SH-SY5Y (cell line): Measurements from ENCODE around the gene PCK1.

ENCODE experiments used
- GATA2 ChIP-seq: IDR thresholded peaks from 2 replicates; pipeline ENCODE4 v1.6.1; 2011; ENCODE audit warnings: mild to moderate bottlenecking, low read depth, low read length
- GATA3 ChIP-seq: IDR thresholded peaks from 2 replicates; pipeline ENCODE4 v1.6.1; 2011; ENCODE audit warnings: low read depth, mild to moderate bottlenecking, low read length, moderate library complexity

DNA sequence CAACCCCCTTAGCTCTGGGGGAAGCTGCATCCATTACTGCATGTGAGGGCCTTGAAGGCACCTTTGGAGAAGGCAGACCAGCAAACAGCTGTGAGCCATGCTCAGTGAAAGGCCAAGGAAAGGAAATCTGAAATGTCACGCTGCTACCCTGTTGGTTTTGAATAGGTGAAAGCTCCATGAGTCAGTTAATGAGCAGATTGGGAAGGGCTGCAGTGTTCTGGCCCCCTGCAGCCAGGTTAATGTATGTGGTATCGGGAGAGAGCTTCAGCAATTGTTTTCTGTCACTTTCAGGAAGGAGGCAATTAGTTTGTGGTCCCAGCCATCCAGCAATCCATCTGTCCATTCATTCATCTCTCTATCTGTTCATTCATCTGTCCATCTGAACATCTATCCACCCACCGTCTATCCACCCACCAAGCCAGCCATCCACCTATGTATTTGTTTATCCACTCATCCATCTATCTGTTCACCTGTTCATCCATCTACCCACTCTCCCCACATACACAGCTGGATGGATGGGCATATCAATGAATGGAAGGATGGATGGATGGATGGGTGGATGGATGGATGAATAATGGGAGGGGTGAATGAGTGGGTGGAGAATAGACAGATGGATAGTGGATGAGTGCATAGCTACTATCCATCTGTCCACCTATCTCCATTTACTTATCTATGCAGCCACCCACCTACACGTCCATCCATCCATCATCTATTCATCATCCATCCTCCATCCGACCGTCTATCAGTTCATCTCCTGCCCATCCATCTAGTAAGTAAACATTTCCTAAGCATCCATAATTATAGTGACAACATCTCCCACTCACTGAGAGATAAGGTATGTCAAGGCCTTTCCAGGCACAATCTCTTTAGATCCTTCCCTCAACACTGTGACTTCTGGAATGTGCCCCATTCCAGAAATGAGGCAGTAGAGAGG is 16.0 kb downstream of the PCK1 start:
- TF ChIP-seq GATA2, result no peak
- TF ChIP-seq GATA3, result no peak
